Endothelial cell of umbilical vein (primary cell): ENCODE measurements around the gene SIPA1L2. TPM values are rescaled to one million over a fixed set of nuclear protein-coding genes. Genes with fewer than 3 reads are reported as not detected.

Source experiments
- BruUV-seq: library from RNA; stranded (reverse); fragments of 400-500 nt; replicated peaks from 2 replicates; lab custom pipeline; 2021; lab: Mats Ljungman, UMichigan
- CTCF ChIA-PET: fragments of 300-600, 350-600 bp; sonication (Branson Sonifier 250); formaldehyde crosslinking; loops from one replicate; lab custom pipeline; 2021; ENCODE audit warnings: antibody characterized with exemption, inconsistent platforms; lab: Charles Lee
- POLR2A ChIA-PET: fragments of 300-600, 350-600 bp; sonication (Branson Sonifier 250); formaldehyde crosslinking; loops from one replicate; lab custom pipeline; 2021; ENCODE audit warnings: antibody characterized with exemption, inconsistent platforms; lab: Charles Lee
- DNase-seq: peaks from one replicate; pipeline ENCODE4 v3.0.0-alpha.2; 2011; ENCODE audit warnings: low read depth, low spot score
- FAIRE-seq: peaks from 2 replicates; lab custom pipeline; 2011; peaks lifted over from hg19 to GRCh38; lab: Jason Lieb, UNC
- H2AFZ ChIP-seq: 2 replicates; pipeline ENCODE4 v1.6.0; 2012; ENCODE audit warnings: low read depth, low read length, control low read depth, inconsistent platforms
- H3K27ac ChIP-seq: 2 replicates; pipeline ENCODE4 v1.5.1; 2011; ENCODE audit warnings: low read depth, mild to moderate bottlenecking, control low read depth, low read length, moderate library complexity; ENCODE audit not compliant: insufficient read depth
- H3K27me3 ChIP-seq, 2 experiments: 2 replicates each; pipeline versions ENCODE4 v1.6.0 to v1.6.1; 2011; ENCODE audit warnings: low read length in 2 of 2, mixed read lengths in 1 of 2; ENCODE audit not compliant: control insufficient read depth in 2 of 2, insufficient read depth in 2 of 2
- H3K36me3 ChIP-seq, 2 experiments: 2 replicates in 1 of 2; 3 replicates in 1 of 2; pipeline ENCODE4 v1.5.1; 2011; ENCODE audit warnings: low read length in 2 of 2, mild to moderate bottlenecking in 1 of 2, moderate library complexity in 1 of 2; ENCODE audit not compliant: control insufficient read depth in 2 of 2, insufficient read depth in 2 of 2; ENCODE audit errors: extremely low read depth in 1 of 2
- H3K4me1 ChIP-seq: 3 replicates; pipeline ENCODE4 v1.5.1; 2011; ENCODE audit warnings: mild to moderate bottlenecking, low read length; ENCODE audit not compliant: control insufficient read depth, insufficient read depth; ENCODE audit errors: extremely low read depth
- H3K4me2 ChIP-seq: 2 replicates; pipeline ENCODE4 v1.6.1; 2011; ENCODE audit warnings: low read length, control low read depth, mixed read lengths; ENCODE audit not compliant: insufficient read depth
- H3K4me3 ChIP-seq, 3 experiments: fragments of 200-600 bp in 1 of 3; sonication (generic), shearing (Covaris generic) in 1 of 3; replicated peaks in 1 of 3; 2 replicates each; pipeline ENCODE4 v1.5.1; 2011 to 2016; ENCODE audit warnings: control low read depth in 3 of 3, low read length in 3 of 3, mild to moderate bottlenecking in 2 of 3, inconsistent platforms in 1 of 3, low read depth in 1 of 3, moderate library complexity in 1 of 3; ENCODE audit not compliant: insufficient read depth in 1 of 3
- H3K79me2 ChIP-seq: 2 replicates; pipeline ENCODE4 v1.6.0; 2012; ENCODE audit warnings: low read length, inconsistent platforms; ENCODE audit not compliant: control insufficient read depth, insufficient read depth
- H3K9ac ChIP-seq: replicated peaks from 2 replicates; pipeline ENCODE3; 2011; ENCODE audit warnings: low read length, control low read depth; ENCODE audit not compliant: insufficient read depth; ENCODE audit errors: extremely low read depth
- H3K9me1 ChIP-seq: replicated peaks from 3 replicates; pipeline ENCODE4 v1.6.0; 2011; ENCODE audit warnings: mild to moderate bottlenecking, low read length; ENCODE audit not compliant: control insufficient read depth, insufficient read depth; ENCODE audit errors: extremely low read depth
- H3K9me3 ChIP-seq: replicated peaks from 2 replicates; pipeline ENCODE4 v1.5.1; 2012; ENCODE audit warnings: low read length, inconsistent platforms; ENCODE audit not compliant: control insufficient read depth, insufficient read depth
- H4K20me1 ChIP-seq: replicated peaks from 2 replicates; pipeline ENCODE3; 2011; ENCODE audit warnings: mild to moderate bottlenecking, low read length; ENCODE audit not compliant: control insufficient read depth, insufficient read depth; ENCODE audit errors: extremely low read depth
- EZH2 ChIP-seq: IDR thresholded peaks from 2 replicates; pipeline ENCODE4 v1.6.1; 2012; ENCODE audit warnings: borderline replicate concordance, low read depth, mild to moderate bottlenecking, moderate library complexity, low read length, inconsistent platforms; ENCODE audit not compliant: severe bottlenecking
- FOS ChIP-seq: IDR thresholded peaks from 2 replicates; pipeline ENCODE4 v1.6.1; 2011; ENCODE audit warnings: mild to moderate bottlenecking, low read length, moderate library complexity, borderline replicate concordance; ENCODE audit not compliant: insufficient read depth
- POLR2A ChIP-seq: IDR thresholded peaks from 2 replicates; pipeline ENCODE4 v1.6.1; 2012; ENCODE audit warnings: low read depth, mild to moderate bottlenecking, control low read depth, low read length
- POLR2AphosphoS5 ChIP-seq: IDR thresholded peaks from 2 replicates; pipeline ENCODE4 v1.6.1; 2012; ENCODE audit warnings: low read depth, mild to moderate bottlenecking, control low read depth, low read length, moderate library complexity; ENCODE audit not compliant: insufficient read depth
- dilution Hi-C: fragments of 300-500 bp; cut with MboI; formaldehyde crosslinking; loops from one replicate; pipeline ENCODE4 v1.15.0; 2019; ENCODE audit warnings: low sequenced_read_pairs; ENCODE audit not compliant: extremely low pct_ligation_motif_present
- intact Hi-C: fragments of 100-400 bp; cut with micrococcal nuclease; formaldehyde crosslinking; loops from one replicate; pipeline ENCODE4 v1.10.0; 2022
- polyA plus RNA-seq, 4 experiments: library from polyadenylated mRNA; depleted of rRNA in 3 of 4; stranded (reverse) in 3 of 4; unstranded in 1 of 4; fragments of >200 nt; gene quantifications; 2 replicates each; pipeline versions ENCODE4 v1.2.1 to v1.2.3, GENCODE V29; 2011 to 2012; ENCODE audit warnings: missing spikeins in 1 of 4
- total RNA-seq: library from RNA; stranded (reverse); gene quantifications from 2 replicates; pipeline ENCODE4 v1.2.3, GENCODE V29; 2021
- TF ChIP-seq, protein P1 (sequence below): IDR thresholded peaks from 2 replicates; pipeline ENCODE4 v1.6.1; 2011; ENCODE audit not compliant: insufficient read depth, insufficient read length

Gene SIPA1L2
- total and polyA plus RNA-seq, 2 donors (not counting 3 experiments of a cell fraction or from before 2014, with no cell fraction given), result 3.6 to 12.8 TPM

DNA sequence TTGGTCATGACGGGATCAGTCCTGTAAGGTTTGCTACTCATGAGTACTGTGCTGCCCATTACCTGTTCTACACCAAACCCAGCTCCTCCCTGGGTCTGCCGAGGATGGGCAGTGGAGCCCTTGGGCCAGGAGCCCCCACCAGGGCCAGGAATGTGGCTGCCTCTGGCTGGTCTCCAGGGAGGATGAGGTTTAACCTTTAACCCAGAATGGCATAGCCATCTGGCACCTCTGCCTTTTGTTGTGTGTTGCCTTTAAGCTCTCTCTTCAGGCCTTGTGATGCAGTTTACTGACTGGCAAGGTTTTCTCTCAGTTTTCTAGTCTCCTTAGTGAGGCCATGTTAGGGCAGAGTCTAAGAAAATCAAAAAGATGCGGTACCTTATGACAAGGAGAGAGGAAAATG, 38.6 kb downstream of the SIPA1L2 start:
- H3K4me1 ChIP-seq, result peaks cover 13% of the 10 kb centered on the region
- intact Hi-C loops, result loop anchor here (2.0 to 5.0 kb wide), 2 partner anchors 29 to 69 kb away; no protein-coding TSS in a partner anchor
- ChIA-PET CTCF (interaction anchor here (0.7 kb wide), 1 partner anchor 42 kb away, joined by 3 read pairs; no protein-coding TSS in a partner anchor), POLR2A (no interaction called here)
- H3K4me3 ChIP-seq, result no peak overlapping the region
- H3K9ac ChIP-seq, result no peak overlapping the region
- H3K27ac ChIP-seq, result no peak overlapping the region
- no peak overlapping the region for H2AFZ ChIP-seq
- no peak overlapping the region for H3K4me2 ChIP-seq
- H3K36me3 ChIP-seq, result no peaks in the 10 kb centered on the region
- H4K20me1 ChIP-seq, result no peaks in the 10 kb centered on the region
- FAIRE-seq (no peak), DNase-seq (no peak)
- no peaks in the 10 kb centered on the region for H3K79me2 ChIP-seq
- H3K9me1 ChIP-seq, result no peaks in the 10 kb centered on the region
- dilution Hi-C loops, result no loop called here
- TF ChIP-seq EZH2 (no peak), POLR2A (no peak)
- TF ChIP-seq, protein P1, sequence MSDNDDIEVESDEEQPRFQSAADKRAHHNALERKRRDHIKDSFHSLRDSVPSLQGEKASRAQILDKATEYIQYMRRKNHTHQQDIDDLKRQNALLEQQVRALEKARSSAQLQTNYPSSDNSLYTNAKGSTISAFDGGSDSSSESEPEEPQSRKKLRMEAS, result no peak
- no peaks in the 10 kb centered on the region for H3K27me3 ChIP-seq
- no peaks in the 10 kb centered on the region for H3K9me3 ChIP-seq
- no TSS peak for BruUV-seq

GRCh38 chr1:232590744-232591082, 39.2 kb downstream of the SIPA1L2 start:
- Histone ChIP-seq H3K9me1 (no peaks in the 10 kb centered on the region), H4K20me1 (no peaks in the 10 kb centered on the region), H3K9me3 (no peaks in the 10 kb centered on the region), H3K36me3 (no peaks in the 10 kb centered on the region), H3K27ac (no peak overlapping the region), H2AFZ (no peak overlapping the region), H3K4me1 (peaks cover 13% of the 10 kb centered on the region), H3K27me3 (no peaks in the 10 kb centered on the region), H3K79me2 (no peaks in the 10 kb centered on the region), H3K4me2 (no peak overlapping the region), H3K9ac (no peak overlapping the region), H3K4me3 (no peak overlapping the region)
- no TSS peak for BruUV-seq
- DNase-seq, result no peak
- FAIRE-seq, result peak; percentile 31
- dilution Hi-C loops, result no loop called here
- intact Hi-C loops, result loop anchor here (1.0 to 5.0 kb wide), 4 partner anchors 9 to 68 kb away; no protein-coding TSS in a partner anchor
- ChIA-PET POLR2A (no interaction called here), CTCF (no interaction called here)
- TF ChIP-seq FOS (no peak), POLR2AphosphoS5 (no peak)
